Measurements from ENCODE around the gene RC3H1.

The RC3H1 gene

GRCh38 chr1:173889885-173890284 lies 132.3 kb downstream of the RC3H1 start:
- no peak for TF ChIP-seq CTCF (IDR thresholded peaks at IDR 0.05; ENCODE audit: low read length, missing control alignments)
- H3K4me3 ChIP-seq (replicated peaks; ENCODE audit: low read depth, low read length), result no peak overlapping the region
- DNase-seq (ENCODE audit: low read depth), result no peak

GRCh38 chr1:173888749-173889148 lies 133.4 kb downstream of the RC3H1 start:
- no peak for DNase-seq (ENCODE audit: low read depth)
- no peak overlapping the region for H3K4me3 ChIP-seq (replicated peaks; ENCODE audit: low read depth, low read length)
- TF ChIP-seq CTCF (IDR thresholded peaks at IDR 0.05; ENCODE audit: low read length, missing control alignments), result no peak

- TF ChIP-seq CTCF (IDR thresholded peaks at IDR 0.05; ENCODE audit: low read length, missing control alignments), result no peak
- no peak for DNase-seq (ENCODE audit: low read depth)
- H3K4me3 ChIP-seq (replicated peaks; ENCODE audit: low read depth, low read length), result no peak overlapping the region
Observed at GRCh38 chr1:173887627-173888026, 134.5 kb downstream of the RC3H1 start.

GRCh38 chr1:173886746-173887611 lies 135.2 kb downstream of the RC3H1 start:
- TF ChIP-seq CTCF (IDR thresholded peaks at IDR 0.05; ENCODE audit: low read length, missing control alignments), result no peak
- no peak overlapping the region for H3K4me3 ChIP-seq (replicated peaks; ENCODE audit: low read depth, low read length)
- no peak for DNase-seq (ENCODE audit: low read depth)

- no peak for TF ChIP-seq CTCF (IDR thresholded peaks at IDR 0.05; ENCODE audit: low read length, missing control alignments)
- DNase-seq (ENCODE audit: low read depth), result no peak
- no peak overlapping the region for H3K4me3 ChIP-seq (replicated peaks; ENCODE audit: low read depth, low read length)
Observed at GRCh38 chr1:173884701-173885100, 137.5 kb downstream of the RC3H1 start.
